Activated CD4-positive, alpha-beta T cell treated with anti-CD3 and anti-CD28 coated beads, Interleukin-2, Interleukin-6, amounts not matched to agents 100 ng/mL and 50 ng/mL, durations not matched to agents 16 hours and 8 hours (primary cell): Measurements from ENCODE around the gene KNTC1.
A peak's percentile ranks its signal among the peaks of the same experiment; 100 is the strongest.
"Not testable (repeated sequence)": the region's sequence is repeated elsewhere in the genome, so short reads cannot be mapped to it uniquely, and the experiment has no call there.

Experiments
- DNase-seq: peaks from one replicate; pipeline ENCODE4 v3.0.0-alpha.2; 2020

The KNTC1 gene

GRCh38 chr12:122513028-122513427, 14.0 kb upstream of the KNTC1 start:
- not testable (repeated sequence) for DNase-seq

GRCh38 chr12:122513660-122514059, 13.4 kb upstream of the KNTC1 start:
- no peak for DNase-seq

GRCh38 chr12:122515275-122515674, 11.8 kb upstream of the KNTC1 start:
- DNase-seq: no peak

DNA sequence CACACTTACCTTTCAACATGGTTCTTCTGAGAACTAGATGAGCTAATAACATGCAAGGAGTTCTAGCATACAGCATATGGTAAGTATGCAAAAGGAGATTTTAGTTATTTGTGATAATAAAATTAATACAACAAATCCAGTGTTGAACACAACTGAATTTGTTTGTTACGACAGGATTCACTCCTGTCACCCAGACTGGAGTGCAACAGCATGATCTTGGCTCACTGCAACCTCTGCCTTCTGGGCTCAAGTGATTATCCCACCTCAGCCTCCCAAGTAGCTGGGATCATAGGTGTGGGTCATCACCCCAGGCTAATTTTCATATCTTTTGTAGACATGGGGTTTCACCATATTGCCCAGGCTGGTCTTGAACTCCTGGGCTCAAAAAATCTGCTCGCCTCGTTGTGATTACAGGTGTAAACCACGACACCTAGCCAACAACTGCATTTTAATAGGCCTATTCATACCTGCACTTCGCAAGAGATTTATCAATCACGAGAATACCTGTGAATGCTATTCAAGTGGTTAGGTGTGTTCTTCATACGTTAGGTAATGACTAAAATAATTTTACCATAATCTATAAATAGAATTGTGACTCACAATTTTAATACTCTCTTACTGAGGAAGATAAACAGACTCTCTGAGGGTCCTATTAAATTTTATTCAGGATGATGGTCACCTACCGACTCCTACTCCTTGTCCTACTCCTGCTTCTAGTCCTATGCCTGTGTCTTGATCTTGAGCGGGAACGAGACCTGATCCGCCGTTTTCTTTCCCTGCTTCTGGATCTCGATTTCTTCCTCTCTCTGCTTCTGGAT, 10.3 kb upstream of the KNTC1 start:
- no peak for DNase-seq

DNA sequence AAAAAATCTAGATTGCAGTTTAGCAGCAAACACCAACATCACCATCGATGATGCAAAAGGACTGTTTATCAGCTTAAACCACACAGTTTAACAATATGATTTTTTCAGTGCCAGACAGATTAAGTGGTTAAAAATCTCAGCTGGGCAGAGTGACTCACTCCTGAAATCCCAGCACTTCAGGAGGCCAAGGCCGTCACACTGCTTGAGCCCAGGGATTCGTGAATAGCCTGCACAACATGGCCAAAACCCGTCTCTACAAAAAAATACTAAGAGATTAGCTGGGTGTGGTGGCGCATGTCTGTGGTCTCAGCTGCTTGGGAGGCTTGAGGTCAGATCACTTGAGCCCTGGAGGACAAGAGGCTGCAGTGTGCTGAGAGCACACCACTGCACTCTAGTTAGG, 9.2 kb upstream of the KNTC1 start:
- DNase-seq: no peak

- DNase-seq: no peak
Measured at GRCh38 chr12:122518908-122519307, 8.1 kb upstream of the KNTC1 start.

GRCh38 chr12:122519418-122519817, 7.6 kb upstream of the KNTC1 start:
- DNase-seq: no peak

DNA sequence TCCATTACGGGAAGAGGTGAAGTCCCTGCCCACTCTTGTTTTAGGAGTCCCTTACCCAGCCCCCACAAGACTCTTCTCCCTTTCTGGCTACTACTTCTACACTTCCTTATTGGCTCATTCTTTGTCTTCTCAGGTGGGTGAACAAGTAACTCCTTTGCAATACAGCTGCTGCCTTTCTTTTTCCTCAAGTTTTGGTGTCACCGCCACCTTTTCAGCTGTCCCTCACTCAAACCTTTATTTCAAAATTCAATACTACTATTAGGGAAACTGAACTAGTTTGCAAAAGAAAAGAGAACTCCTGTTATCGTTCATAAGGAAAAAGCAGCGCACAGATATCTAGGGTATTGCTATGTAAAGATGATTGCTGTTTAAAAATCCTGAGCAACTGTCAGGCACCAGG, 6.4 kb upstream of the KNTC1 start:
- no peak for DNase-seq

DNA sequence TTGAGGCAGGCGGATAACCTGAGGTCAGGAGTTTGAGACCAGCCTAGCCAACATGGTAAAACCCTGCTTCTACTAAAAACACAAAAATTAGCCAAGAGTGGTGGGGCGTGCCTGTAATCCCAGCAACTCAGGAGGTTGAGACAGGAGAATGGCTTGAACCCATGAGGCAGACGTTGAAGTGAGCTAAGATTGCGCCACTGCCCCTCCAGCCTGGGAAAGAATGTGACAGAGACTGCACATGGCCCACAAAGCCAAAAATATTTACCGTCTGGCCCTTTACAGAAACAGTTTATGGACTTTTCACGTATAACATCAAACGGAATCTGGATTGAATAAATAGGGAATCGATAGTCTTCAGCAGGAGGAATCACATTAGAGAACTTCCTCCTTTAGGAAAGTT, 3.8 kb upstream of the KNTC1 start:
- no peak for DNase-seq

GRCh38 chr12:122523846-122524718, 3.0 kb upstream of the KNTC1 start:
- no peak for DNase-seq

DNA sequence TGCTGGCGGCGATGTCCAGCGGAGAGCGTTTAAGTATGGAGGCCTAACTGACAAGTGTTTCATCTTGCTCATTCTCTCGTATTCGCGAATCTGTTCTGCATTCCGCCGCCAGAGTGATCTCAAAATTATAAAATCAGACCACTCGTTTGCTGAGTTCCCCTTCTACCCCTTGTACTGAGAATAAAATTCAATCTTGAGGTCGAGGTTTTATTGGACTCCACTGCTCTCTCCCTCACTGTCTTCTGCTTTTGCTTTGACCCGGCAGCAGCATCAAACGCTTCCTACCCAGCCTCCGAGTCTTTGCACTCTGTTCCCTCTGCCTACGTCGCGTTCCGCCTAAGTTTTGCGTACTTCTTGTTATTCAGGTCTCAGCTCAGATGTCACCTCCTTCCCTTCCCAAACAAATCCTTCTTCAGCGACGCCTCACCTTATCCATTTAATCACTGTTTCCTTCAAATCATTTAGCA, 462 bp downstream of the KNTC1 start:
- DNase-seq: peak; percentile 51

- DNase-seq: no peak
Measured at GRCh38 chr12:122528582-122528981, 1.5 kb downstream of the KNTC1 start.

- peak; percentile 18 for DNase-seq
Measured at GRCh38 chr12:122528992-122529391, 1.9 kb downstream of the KNTC1 start.

- DNase-seq: no peak
Measured at GRCh38 chr12:122533856-122534255, 6.8 kb downstream of the KNTC1 start.

DNA sequence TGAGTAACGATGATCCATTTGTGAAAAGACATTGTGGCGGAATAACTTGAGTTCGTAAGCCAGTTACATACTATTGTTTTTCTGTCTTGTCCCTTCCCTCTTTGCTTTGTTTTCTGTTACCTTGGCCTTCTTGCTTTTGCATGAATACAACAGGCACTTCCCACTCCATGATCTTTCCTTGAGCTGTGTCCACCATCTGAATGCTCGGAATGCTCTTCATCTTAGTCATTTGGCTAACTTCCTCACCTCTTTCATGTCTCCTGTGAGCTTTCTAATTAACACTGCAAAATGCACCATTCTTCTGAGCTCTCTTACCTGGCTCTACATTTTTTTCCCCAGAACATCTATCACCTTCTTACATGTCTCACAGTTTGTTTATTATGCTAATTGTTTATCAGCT, 10.0 kb downstream of the KNTC1 start:
- no peak for DNase-seq

- no peak for DNase-seq
Measured at GRCh38 chr12:122538496-122538895, 11.4 kb downstream of the KNTC1 start.

DNA sequence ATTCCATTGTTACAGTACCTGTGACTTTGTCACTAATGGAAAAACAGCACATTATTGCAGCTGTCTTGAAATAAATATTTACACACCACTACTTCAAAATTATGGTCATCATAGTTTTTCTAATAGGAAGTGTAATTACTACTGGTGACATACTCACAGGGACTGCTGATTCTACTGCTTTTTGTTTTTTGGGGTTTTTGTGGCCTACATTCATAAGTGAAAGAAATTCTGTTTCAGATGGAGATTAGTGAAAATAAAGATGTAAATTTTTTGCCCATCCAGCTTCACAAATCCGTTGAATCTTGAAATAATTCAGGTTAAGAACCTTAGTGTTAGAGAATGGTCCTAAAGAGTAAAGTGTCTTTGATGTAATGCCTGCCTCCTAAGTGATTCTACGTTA, 17.5 kb downstream of the KNTC1 start:
- no peak for DNase-seq

DNA sequence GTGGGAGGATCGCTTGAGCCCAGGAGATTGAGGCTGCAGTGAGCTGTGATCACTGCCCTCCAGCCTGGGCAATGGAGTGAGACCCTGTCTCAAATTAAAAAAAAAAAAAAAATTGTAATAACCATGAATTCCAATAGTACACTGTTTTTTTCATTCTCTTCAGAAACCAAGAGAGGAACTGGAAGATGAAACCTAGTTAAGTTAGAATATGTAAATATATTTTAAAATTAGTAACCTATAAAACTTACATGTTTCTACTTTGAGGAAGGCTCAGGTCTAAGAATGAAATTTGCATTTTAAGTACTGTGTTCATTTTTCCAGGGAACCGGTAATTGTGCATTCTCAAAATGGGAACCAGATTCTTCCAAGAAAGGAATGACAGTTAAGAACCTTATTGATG, 18.8 kb downstream of the KNTC1 start:
- no peak for DNase-seq

- DNase-seq: no peak
Measured at GRCh38 chr12:122547330-122547729, 20.3 kb downstream of the KNTC1 start.

DNA sequence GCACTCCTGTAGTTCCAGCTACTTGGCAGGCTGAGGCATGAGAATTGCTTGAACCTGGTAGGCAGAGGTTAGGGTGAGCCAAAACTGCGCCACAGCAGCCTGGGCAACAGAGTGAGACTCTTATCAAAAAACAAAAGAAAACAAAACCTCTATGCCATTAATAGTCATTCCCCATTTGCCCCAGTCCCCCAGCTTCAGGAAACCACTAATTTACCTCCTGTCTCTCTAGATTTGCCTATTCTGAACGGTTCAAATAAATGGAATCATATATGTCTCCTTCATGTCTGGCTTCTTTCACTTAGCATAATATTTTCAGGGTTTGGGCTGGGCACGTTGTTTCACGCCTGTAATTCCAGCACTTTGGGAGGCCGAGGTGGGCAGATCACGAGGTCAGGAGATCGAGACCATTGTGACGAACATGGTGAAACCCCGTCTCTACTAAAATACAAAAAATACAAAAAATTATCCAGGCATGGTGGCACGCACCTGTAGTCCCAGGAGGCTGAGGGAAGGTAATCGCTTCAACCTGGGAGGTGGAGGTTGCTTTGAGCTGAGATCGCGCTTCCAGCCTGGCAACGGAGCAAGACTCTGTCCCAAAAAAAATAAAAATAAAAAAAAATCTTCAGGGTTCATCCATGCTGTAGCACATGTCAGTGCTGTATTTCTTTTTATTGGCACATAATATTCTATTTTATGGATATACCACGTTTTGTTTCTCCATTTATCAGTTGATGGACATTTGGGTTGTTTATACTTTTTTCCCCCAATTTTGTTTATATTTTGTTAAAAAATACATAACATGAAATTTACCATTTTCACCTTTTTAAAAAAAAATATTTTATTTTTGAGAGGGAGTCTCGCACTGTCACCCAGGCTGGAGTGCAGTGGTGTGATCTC, 31.9 kb downstream of the KNTC1 start:
- DNase-seq: no peak

- DNase-seq: no peak
Measured at GRCh38 chr12:122560138-122560537, 33.1 kb downstream of the KNTC1 start.

GRCh38 chr12:122563361-122563760, 36.3 kb downstream of the KNTC1 start:
- no peak for DNase-seq

- DNase-seq: not testable (repeated sequence)
Measured at GRCh38 chr12:122566816-122567215, 39.8 kb downstream of the KNTC1 start.
